NCI-H2107 (cell line): ENCODE results near the gene TELO2.

ENCODE experiments used
- DNase-seq: peaks from one replicate; lab custom pipeline; 2025; lab: John Stamatoyannopoulos, UW

Gene TELO2

DNA sequence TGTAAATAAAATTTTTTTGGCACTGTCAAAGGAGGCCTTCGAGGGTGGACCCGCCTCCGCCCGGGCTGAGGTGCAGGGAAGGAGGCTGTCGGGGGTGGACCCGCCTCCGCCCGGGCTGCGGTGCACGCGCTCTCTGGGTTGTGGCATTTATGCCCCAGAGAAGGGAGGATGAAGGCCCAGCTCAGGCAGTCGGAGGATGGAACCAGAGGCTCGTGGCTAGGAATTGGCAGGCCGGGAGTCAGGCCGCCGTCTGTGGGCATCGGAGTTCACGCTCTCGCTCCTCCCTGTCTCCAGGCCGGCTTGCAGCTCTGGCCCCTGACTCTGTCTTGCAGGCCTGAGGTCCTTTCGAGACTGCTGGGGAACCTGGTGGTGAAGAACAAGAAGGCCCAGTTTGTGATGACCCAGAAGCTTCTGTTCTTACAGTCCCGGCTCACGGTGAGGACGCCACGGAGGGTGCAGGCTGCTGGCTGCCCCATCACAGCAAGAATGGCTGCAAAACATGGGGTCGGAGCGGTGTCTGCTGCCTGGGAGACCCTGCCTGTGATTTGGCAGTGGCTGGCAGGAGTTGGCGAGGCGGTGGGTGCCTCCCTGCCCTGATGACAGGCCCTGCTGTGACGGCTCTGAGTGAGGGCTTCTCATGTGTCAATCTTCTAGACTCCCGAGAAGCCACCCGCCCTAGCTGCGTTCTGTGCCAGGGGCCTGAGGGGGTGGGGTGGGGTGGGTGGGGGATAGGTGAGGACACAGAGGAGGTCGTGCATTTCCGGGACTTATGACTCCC lies 5.9 kb downstream of the TELO2 start:
- no peak for DNase-seq

DNA sequence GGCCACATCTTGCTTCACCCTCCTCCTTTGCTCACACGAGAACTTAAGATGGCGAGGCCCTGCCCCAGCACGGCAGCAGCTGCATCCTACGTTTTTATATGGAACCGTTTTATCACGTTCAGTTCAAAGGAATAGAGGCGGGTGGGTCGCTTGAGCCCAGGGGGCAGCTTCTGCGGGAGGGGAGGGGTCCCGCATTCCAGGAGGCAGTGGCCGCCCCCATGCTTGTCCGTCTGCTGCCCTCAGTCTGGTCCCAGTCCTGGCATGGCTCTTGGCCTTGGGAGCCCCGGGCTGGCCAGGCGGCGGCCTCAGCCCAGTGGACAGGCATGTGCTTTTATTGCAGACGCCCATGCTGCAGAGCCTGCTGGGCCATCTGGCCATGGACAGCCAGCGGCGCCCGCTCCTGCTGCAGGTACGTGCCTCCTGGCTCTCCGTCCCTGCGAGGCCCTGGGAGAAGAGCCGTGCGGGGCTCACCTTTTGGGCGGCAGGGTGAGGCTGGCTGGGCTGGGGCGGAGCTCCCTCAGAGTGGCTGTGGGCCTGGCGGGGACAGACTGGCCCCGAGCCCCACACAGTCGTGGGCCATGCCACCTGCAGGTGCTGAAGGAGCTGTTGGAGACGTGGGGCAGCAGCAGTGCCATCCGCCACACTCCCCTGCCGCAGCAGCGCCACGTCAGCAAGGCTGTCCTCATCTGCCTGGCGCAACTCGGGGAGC lies 6.8 kb downstream of the TELO2 start:
- no peak for DNase-seq

DNA sequence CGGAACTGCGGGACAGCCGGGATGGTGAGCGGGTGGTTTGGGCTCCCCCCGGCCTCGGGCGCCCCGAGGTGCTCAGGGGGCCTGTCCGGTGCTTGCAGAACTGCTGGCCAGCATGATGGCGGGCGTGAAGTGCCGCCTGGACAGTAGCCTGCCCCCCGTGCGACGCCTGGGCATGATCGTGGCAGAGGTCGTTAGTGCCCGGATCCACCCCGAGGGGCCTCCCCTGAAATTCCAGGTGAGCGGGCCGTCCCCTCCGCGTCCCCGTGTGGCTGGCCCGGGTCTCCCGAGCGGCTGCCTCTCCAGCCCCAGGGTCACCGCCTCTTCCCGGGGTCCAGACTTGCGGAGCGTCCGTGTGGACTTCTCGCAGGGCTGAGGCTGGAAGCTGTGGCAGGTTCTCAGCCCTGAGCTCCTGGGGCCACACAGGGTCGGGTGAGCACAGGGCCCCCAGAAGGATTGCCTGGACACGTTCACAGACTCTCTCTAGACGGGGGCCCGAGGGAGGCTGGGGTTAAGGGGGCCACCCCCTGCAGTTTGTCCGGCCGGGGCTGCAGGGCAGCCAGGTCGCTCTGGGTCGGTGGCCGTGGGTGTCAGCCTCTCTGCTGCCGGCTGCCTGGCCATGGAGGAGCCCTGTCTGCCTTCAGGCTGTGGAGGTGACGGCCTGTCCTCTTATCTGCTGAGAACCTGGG lies 7.4 kb downstream of the TELO2 start:
- no peak for DNase-seq

DNA sequence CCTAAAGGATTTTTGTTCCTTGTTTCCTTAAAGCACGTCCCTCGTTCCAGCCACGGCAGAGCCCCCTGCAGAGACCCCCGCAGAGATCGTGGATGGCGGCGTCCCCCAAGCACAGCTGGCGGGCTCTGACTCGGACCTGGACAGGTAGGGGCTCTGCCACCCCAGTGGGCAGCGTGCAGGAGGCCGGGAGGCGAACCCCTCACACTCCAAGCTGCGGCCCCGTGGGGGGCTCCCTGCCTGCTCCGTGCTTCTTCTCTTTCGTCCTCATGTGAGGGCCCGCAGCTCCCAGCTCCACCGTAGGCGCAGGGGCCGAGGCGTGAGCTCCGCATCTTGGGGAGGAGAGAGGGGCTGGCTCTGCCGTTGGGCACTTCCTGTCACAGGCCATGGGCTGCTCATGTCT lies 8.5 kb downstream of the TELO2 start:
- no peak for DNase-seq

DNA sequence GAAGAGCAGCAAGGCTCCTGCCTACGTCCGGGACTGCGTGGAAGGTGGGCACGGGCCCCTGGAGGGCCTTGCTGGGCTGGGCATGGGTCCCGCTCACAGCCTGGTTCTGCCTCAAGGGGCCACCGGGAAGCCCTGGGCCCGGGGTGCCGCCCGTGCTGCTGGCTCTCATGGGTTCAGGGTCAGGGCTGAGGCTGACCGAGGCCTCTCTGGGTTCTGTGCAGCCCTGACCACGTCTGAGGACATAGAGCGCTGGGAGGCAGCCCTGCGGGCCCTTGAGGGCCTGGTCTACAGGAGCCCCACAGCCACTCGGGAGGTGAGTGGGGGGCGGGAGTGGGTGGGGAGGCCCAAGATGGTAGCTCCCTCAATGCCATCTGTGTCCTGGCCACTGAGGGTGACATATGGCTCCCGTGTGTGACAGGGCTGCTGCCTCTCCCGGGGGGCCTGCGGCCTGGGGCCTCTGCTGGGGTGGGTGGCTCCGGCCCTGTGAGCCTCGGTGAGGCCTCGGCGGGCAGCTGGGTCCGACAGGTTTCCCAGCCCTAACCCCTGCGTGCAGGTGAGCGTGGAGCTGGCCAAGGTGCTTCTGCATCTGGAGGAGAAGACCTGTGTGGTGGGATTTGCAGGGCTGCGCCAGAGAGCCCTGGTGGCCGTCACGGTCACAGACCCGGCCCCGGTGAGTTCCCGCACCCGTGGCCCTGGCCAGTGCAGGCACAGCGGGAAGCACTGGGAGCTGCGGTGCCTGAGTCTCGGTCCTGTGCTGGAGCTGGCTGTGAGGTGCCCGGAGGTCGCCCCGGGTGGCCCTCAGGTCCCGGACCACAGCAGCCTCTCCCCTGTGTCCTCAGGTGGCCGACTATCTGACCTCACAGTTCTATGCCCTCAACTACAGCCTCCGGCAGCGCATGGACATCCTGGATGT lies 9.2 kb downstream of the TELO2 start:
- no peak for DNase-seq

DNA sequence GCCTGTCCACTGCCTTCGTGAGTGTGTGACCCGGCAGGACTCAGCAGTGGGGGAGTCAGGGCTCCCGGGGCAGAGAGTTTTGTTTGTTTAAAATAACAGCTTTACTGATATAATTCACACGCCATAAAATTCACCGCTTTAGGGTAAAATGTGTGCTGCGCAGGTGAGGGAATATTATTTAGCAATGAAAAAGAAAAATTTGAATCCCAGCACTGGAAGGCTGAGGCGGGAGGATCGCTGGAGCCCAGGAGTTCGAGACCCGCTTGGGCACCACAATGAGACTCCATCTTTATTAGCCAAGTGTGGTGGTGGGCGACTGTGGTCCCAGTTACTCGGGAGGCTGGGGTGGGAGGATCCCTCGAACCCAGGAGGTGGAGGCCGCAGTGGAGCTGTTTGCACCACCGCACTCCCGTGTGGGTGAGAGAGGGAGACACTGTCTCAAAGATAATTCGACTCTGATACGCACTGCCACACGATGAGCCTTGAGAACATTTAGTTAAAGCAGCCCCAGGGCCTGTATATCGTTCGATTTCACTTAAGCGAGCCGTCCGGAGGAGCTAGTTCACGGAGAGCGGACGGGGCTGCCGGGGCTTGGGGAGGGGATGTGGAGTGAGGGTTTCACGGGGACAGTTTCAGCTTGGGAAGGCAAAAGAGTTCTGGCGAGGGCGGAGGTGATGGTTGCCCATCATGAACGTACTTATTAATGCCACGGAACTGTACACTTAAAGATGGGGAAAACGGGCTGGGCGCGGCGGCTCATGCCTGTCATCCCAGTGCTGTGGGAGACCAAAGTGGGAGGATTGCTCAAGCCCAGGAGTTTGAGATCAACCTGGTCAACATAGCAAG lies 10.2 kb downstream of the TELO2 start:
- no peak for DNase-seq

DNA sequence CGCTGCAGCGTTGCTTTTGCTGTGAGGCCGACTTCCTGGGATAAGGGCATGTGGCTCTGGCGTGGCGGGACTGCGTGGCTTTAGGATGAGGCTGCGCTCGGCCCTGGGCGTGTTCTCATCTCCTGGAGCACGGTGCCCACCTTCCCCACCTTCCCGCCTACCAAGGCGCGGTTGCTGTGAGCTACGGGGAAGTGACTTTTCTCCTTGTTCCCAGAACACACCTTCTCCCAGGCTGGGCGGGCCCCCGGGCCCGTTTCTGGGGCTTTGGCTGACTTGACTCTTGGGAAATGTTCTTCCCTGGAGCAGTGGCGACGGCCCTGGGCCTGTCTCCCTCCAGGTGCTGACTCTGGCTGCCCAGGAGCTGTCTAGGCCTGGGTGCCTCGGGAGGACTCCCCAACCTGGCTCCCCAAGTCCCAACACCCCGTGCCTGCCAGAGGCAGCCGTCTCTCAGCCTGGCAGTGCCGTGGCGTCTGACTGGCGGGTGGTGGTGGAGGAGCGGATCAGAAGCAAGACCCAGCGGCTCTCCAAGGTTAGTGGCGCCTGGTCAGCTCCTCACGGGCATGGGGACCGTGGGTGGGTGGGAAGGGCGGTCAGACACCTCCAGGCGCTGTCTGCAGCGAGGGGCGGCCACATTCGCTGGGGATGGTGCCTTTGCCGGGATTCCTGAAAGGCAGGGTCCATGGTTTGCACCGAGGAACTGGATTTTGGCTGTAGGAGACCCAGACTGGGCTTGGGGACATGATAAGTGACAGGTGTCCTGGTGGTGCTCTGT lies 12.1 kb downstream of the TELO2 start:
- no peak for DNase-seq

DNA sequence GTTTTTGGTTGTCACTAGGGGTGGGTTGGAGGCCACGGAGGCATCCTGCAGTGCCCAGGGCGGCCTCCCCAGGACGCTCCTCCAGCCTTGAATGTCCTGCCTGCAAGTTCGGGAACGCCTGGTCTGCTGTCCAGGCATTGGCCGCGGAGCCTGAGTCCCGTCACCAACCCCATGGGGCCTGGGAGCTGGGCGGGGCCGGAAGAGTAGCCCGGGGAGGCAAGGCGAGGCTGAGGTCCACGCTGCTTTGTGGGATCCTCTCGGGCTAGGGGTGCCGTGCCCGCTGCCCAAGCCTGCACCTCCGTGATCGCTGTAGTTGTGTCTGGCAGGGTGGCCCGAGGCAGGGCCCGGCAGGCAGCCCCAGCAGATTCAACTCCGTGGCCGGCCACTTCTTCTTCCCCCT lies 12.8 kb downstream of the TELO2 start:
- no peak for DNase-seq

DNA sequence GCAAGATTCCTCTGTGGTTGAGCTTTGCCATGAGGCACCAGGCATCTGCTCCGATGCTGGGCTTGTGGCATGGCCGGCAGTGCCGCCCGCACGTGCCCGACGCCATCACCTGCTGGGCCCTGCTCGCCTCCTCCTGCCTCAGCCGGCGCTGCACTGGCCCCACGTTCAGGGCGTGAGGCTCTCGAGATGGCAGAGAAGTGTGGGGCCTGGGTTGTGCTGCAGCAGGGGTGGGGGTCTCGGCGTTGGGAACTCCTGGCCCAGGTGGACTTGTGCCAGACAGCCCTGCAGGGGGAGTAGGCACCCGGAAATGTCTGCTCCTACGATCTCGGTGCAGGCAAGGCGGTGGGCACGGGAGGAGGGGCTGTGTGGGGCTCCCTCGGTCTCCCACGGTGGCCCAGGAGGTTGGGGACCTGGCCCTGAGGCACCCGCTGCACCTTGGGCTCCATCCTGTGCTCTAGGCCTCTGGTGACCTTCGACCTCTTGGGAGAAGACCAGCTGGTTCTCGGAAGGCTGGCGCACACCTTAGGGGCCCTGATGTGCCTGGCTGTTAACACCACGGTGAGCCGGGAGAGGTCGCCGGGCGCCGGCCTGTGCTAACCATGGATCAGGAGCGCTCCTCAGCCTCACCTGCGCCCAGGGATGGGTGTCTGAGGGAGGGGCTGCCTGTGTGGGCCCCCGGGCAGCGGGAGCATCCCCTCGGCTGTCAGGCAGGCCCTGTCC lies 13.5 kb downstream of the TELO2 start:
- DNase-seq: no peak

DNA sequence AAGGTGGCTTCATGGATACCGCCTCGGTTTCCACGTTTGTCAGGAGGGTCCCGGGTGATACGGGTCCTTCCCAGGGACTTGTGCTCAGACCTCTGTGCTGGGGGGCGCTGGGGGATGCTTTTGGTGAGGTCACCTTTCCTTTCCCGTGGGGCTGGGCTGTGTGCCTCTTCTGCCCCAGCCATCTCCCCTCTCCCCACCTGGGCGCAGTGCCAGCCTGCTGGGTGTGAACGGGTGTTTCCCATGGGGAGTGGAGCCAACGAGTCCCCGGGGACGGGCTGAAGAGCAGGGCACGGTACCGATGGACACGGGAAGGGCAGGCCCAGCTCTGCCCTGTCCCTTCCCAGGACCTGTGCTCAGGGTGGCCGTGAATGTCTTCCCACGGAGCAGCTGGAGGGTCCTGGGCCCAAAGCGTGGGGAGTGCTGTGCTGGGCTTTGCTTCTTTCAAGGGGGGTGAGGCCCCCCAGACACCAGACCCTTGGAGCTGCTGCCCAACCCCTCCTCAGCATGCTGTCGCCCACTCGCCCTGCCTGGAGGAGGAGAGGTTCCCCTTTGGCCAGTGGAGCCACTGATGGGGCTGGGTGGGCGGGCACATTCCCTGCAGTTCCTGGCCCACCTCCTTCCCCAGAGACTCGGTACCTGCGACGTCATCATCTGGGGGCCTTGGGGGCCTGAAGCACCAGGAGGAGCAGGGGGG lies 15.5 kb downstream of the TELO2 start:
- no peak for DNase-seq

DNA sequence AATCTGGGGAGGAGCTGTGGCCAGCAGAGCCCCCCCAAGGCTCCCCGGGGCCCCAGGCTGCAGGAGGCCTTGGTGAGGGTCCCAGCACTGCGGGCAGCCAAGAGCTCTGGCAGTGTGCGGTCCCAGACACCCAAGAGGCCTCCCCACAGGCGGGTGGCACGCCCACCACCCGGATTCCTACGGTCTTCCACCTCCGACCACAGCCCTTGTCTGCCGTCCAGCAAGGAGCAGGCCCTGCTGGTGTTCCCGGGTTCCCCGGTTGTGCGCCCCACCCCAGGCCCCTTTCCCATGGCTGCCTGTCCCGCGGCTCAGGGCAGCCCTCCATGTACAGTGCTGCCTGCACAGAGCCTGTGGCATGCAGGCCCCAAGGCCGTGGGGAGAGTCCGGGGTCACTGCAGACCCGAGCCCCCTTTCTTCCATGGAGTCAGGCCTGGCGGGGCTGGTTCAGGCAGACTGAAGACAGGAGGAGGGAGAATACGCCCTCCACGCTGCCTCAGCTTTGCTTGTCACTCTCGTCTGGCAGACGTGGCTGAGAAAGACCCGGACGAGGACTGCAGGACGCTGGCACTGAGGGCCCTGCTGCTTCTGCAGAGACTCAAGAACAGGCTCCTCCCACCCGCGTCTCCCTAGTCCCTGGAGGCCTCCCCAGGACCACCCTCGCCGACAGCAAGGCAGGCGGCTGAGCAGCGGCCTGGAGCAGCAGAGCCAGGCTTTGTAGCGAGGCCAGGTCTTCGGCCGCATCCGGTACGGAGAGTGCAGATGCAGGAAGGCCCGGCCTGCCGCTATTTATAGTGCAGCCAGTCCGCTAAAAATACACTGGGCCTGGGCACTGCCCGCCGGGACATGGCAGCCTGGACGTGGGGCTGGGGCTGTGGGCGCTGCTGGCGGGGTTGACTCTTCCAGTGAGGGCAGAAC lies 16.4 kb downstream of the TELO2 start:
- no peak for DNase-seq

DNA sequence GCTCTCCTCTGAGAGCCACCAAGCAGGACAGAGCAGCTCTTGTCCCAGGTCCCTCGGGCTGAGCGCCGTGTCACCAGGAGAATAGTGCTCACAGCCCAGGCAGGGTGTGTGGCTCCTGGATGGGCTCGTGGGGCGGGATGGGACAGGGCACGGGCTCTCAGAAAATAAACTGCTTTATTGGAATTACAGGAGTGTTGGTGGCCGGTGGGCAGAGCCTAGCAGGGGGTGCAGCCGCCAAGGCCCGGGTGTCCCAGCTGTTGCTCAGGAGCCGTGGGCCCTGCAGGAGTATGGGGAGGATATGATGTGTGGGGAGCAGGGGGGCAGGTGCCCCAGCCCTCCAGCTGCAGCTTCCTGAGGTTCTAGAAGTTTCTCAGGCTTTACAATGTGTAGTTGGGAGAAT lies 17.1 kb downstream of the TELO2 start:
- no peak for DNase-seq

DNA sequence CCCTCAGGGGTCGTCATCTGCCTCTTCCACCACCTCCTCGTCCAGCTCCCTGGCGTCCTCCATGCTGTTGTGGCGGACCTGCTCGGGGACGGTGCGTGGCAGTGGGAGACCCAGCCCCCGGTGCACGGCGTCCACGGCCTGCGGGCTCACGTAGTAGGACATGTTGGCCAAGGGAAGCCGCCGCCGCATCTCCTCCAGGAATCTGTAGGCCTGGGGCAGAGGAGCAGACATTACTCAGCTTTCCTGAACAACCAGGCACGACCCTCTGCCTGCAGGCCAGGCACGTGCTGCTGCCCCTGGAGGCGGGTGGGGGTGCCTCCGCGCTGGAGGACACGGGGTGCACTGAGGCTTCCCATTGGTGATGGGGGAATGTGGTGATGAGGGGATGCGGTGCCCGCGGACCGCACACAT lies 17.8 kb downstream of the TELO2 start:
- DNase-seq: no peak

DNA sequence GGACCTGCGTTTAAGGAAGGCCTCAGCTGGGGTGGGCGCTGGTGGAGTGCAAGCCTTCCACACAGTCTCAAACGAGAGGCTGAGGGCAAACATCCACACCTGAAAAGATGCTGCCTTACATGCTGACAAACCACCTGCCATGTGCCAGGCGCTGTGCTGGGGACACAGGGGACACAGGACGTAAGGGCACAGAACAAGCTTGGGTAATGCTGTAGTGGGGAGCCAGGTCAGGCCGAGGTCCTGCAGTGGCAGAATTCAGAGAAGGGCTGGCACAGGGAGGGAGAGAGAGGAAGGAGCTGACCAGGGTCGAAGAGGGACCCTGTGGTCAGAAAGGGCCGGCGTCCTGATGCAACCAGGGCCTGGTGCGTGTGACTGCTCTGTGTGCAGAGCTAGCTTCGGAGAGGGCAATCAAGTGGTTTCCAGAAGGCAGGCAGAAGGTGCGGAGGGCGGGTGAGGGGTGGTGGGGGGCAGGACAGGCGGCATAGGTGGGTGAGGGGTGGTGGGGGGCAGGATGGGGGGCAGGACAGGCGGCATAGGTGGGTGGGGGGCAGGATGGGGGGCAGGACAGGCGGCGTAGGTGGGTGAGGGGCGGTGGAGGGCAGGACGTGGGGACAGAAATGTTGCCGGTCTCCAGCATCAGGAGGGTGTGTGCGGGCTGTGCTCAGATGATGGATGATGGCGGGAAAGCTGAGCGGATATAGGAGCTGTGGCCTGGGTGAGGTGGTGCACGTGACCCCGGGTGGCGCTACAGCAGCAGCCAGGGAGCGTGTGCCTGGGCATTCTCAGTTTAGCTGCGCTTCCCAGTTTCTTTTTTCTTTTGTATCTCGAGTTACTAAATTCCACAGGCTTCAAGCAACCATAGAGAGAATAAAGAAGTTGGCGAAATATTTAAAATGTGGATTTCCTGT lies 18.8 kb downstream of the TELO2 start:
- DNase-seq: no peak

DNA sequence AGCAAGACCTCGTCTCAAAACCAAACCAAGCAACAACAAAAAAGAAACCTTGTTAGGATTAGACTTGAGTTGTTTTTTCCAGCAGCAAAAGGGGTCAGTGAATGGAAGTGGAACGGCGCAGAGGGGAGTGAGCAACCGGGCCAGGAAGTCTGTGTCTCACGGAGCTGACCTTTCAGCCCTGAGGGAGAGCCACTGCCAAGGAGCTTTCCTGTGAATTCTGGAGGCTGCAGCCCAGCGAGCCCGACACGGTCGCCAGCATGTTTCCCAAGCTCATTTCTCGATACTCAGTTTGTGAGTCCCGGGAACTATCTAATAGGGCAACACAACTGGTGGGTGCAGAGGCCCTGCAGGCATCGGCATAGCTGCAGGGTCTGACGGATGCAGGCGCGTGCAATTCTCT lies 19.6 kb downstream of the TELO2 start:
- no peak for DNase-seq

DNA sequence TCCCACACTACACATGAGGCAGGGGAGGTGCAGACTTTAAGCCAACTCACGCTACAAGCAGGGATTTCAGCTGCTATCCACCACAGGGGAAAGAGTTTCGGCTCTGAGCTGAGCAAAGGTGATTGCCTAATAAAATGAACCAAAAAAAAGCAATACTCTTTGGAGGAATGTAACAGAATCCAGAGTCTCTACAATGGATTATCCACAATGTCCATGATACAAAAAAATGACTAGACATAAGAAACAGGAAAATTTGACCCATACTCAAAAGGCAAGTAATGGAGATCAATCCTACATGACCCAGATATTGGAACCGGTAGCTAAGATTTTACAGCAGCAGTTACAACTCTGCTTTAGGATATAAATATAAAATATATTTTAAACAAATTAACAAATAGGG lies 21.3 kb downstream of the TELO2 start:
- DNase-seq: no peak

DNA sequence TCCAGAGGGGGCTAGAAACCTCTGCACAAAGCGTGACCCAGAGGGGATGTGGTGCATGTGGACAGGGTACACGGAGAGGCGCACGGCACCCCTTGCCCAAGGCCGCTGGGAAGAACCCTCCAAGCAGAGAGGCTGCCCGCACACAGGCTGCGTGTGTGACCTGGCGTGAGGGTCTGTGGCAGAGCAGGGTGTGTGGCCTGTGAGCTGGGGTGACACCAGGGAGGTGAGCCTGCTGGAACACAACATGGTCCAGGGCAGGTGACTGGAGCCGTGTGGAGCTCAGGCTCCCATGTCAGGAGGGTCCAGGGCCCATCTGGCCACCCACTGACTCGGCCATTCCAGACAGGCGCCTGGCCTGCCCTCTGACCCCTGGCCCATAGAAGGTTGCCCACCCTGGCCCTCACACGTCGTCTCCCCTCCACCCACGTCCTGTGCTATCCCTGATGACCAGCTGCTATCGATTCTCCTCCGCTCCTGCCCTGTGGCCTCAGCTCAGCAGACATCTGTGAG lies 25.5 kb downstream of the TELO2 start:
- no peak for DNase-seq
